Muscle of arm (tissue), 12 donors: ENCODE data around the gene ABHD11. TPM values are rescaled to one million over a fixed set of nuclear protein-coding genes. Genes with fewer than 3 reads are reported as not detected.
"Not testable (repeated sequence)": the region's sequence is repeated elsewhere in the genome, so short reads cannot be mapped to it uniquely, and the experiment has no call there.

ENCODE experiments used
- DNase-seq: peaks from one replicate; pipeline ENCODE4 v3.0.0-alpha.2; 2013
- polyA plus RNA-seq, 12 donors: library from polyadenylated mRNA; unstranded; fragments of 120-200 nt; gene quantifications; one replicate each; pipeline ENCODE4 v1.2.1, GENCODE V29; 2013; ENCODE audit not compliant: insufficient read length in 12 of 12

The ABHD11 gene
- polyA plus RNA-seq, 12 donors = 8.4 to 47.3 (median 10.5) TPM; not detected in 1

DNA sequence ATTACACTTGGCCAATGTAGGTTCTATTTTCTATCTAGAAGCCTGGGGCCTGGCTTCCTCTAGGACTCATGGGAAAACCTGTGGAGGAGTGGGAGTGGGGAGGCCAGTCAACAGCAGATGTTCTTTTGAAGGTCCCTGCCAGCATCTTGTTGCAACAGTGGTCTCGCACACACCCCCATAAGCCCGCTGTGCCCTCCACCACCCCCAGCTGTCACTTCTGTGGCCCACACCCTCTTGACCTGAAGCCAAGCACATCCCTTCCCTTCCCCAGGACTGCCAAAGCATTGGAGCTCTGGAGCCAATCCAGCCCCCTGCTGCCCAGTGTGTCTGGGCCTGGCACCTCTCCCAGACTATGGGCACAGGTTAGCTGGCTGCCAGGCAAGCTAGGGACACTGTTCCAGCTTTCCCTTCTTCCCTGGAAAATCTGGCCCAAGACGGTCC, 17.2 kb downstream of the ABHD11 start:
- DNase-seq = peak; percentile 69

DNA sequence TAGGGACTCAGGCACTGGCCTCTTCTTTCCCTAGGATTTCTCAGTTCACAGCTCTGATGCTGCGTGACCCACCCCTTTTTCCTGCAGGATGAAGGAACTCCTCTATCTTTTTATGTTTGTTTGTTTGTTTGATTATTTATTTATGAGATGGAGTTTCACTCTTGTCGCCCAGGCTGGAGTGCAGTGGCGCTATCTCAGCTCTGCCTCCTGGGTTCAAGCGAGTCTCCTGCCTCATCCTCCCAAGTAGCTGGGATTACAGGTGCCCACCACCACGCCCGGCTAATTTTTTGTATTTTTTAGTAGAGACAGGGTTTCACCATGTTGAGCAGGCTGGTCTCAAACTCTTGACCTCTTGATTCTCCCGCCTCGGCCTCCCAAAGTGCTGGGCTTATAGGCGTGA, 18.2 kb downstream of the ABHD11 start:
- not testable (repeated sequence) for DNase-seq

DNA sequence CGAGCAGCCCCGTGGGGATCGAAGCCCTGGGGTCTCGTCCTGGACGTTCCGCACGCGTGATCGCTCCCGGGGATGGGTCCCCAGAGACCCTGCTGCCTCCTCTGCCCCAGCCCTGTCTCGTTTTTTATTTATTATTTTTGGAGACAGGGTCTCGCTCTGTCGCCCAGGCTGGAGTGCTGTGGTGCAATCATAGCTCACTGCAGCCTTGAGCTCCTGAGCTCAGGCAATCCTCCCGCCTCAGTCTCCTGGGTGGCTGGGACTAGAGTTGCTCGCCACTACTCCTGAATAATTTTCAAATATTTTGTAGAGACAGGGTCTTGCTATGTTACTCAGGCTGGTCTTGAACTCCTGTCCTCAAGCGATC, 18.8 kb downstream of the ABHD11 start:
- DNase-seq = no peak

DNA sequence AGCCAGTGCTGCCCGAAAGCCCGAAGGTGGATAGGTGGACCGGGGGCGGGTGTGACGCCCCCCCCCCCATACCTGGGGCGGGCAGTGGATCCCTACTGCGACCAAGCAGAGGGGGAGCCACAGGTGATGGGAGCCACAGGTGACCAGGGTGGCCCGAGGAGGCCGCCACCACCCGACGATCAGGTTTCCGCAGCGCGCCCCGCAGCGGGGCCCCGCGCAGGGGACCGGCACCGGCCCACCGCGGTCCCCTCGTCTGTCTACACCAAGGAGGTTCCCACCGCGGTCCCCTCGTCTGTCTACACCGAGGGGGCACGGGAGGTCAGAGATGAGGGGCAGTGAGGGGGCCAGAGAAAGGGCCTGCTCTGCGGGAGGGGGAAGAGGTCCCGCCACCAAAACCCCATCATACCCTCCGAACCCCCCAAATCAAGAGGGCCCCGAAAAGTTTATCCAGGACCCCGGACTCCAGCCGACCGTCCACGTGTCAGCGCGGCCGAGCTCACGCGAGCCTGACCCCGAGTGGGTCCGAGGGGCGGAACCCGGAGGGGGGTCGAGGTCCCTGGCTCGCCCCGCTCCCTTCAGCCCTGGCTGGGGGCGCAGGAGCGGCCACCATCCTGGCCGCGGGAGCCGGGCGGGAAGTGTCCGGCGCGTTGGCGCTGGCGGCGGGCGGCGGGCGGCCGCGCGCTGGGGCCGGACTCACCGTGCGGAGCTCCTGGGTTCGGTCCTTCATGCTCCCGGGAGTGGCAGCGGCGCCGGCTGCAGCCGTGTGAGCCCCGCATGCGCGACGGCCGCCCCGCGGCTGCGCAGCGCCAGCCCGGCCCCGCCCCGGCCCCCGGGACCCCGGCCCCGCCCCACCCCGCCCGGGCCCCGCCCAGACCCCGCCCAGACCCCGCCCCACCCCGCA, 19.4 kb downstream of the ABHD11 start, which contains the start of gene STX1A:
STX1A (minus strand) TSS at position 765 of the 901 bp plus-strand sequence; CDS start at position 727, 38 bp downstream.
- DNase-seq = no peak

DNA sequence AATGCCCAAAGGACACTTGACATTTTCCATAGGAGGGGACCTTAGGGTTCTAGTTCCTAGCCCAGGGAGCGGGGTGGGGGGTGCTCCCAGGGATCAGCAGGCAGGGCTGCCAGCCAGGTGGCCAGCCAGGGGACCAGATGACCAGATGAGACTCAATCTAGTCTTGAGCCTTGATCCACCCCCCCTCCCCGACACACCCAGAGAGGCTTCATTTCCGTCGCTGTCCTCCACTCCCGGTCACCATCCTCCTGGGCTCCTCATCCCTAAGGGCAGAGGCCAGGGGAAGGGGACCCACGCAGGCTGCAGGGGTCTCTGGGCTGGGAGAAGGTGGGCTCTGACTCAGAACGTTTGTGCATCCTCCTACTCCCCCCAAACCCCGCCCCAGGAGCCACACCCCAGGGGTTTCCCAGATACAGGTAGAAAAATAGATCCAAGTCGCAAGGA, 20.1 kb downstream of the ABHD11 start:
- no peak for DNase-seq

DNA sequence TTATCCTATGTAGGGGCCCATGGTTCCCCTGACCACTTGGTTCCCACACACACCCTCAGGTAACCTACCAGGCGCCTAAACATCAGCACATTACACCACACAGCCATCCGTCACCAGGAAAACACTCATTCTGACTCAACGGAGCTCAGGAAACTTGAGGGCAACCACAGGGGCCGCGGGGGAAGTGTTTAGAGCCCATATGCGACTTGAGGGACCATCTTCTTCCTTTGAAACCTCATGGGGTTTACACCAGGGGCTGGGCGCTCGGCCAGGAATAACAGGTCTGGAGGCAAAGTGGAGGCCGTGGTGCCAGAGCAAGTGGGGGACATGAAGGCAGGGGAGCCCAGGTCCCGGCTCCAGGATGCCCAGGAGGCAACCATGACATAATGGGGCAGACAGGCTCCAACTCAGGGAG, 20.6 kb downstream of the ABHD11 start:
- DNase-seq = no peak

DNA sequence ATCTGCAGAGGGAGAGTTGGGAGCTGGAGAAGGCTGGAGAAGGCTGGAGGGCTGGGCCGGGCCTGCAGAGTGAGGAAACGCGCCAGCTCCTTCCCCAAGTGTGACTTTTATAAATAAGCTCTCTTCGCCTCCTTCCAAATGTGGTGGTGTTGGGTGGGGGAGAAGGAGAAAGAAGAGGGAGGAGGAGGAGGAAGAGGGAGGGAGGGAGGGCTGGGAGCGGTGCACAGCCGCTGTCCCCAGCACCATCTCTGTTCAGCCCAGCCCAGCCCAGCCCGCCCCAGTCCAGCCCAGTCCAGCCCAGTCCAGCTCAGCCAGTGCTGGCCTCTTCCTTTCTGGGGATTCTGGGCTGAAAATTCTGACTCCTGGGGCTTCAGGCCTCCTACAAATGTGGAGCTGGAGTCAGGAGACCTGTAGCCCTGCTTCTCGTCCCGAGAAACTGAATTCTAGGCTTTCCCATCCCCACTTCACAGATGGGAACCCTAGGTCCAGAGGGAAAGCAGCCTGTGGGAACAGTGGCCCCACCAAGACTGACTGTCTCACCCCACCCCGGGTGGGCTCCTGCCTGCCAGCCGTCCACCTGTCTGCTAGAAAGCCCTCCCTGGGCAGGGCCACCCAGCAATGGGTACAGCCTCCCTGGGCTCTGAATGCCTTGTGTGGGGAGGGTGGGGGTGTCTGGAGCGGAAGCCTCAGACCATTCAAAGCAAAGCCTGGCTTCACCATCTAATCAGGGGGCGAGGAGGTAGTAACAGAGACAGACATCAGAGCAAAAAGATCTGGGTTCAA, 21.4 kb downstream of the ABHD11 start:
- DNase-seq = peak; percentile 57

DNA sequence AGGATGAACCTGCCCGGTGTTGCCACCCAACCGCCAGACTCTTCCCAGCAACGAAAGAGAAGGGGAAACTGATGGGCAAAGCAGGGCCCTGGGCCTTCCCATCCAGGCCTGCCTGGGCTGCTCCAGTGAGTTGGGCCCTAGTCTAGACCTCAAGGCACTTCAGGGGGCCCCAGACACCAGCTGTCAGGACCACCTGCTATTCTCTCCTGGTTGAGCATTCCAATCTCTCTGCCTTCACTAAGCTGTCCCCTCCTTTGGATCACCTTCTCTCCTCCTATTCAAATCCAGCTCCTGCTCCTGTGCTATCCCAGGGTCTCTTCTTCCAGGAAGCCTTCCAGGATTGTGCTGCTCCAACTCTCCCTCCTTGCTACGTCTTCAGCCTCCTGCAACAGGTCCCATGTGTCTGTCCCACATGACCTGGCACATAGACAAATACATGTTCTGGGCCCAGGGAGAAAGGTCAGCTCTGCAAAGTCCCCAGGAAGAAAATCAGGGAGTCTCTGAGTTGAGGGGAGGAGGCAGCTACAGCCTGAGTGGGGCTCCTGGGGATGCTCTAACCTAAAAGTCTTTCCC, 22.2 kb downstream of the ABHD11 start:
- DNase-seq = no peak

DNA sequence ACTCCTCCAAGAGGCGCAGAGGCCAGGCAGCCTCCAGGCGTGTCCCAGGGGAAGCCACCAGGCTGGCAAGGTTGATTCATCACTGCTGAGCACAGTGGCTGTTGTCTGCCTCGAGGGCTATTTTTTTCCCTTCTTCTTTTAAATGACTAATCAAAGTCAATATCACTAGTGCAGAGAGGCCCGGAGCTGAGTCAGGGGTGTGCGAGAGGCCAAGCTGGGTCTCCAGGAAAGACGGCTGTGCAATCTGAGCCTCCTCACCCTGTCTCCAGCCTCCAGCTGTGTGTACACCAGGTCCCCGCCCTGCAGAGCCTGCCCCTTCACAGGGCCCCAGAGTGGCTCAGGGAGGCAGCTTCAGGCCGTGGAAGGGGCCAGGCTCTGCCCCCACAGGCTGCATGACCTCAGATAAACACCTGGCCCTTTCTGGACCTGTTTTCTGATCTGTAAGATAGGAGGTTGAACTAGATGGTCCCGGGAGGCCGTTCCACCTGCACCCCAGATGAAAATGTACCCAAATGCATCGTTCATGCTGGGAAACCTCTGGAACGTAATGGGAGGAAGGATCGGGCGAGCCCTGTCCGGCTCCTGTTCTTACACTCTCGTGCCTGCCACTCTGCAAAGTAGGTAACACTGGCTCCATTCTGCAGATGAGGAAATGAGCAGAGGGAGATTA, 22.8 kb downstream of the ABHD11 start:
- peak; percentile 57 for DNase-seq

DNA sequence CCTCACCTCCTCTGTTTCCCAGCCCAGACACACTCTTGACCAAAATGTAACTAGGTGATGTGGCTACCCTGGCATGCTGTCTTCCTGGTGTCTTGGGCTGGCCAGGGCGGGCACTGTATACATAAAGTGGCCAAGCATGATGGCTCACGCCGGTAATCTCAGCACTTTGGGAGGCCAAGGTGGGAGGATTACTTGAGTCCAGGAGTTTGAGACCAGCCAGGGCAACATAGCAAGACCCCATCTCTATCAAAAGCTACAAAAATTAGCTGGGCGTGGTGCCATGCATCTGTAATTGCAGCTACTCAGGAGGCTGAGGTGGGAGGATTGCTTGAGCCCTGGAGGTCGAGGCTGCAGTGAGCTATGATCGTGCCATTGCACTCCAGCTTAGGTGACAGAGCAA, 25.3 kb downstream of the ABHD11 start:
- not testable (repeated sequence) for DNase-seq

DNA sequence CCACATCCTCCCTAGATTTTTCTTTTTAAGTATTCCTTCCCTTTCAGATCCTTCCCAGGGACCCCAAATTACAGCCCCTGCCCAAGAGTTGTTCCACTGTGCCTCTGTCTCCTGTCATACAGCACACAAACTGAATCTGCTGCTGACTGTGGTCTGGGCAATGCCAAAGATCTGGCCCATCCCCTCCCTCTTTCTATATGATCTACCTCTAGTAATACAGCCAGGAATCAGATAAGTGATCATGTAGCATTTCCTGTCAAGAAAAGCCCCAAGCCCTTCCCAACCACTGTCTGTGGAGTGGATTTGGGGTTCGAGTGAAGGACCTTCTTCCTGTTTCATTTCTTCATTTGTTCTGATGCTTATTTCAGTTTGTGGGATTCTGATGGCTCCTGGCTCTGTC, 25.8 kb downstream of the ABHD11 start:
- no peak for DNase-seq

DNA sequence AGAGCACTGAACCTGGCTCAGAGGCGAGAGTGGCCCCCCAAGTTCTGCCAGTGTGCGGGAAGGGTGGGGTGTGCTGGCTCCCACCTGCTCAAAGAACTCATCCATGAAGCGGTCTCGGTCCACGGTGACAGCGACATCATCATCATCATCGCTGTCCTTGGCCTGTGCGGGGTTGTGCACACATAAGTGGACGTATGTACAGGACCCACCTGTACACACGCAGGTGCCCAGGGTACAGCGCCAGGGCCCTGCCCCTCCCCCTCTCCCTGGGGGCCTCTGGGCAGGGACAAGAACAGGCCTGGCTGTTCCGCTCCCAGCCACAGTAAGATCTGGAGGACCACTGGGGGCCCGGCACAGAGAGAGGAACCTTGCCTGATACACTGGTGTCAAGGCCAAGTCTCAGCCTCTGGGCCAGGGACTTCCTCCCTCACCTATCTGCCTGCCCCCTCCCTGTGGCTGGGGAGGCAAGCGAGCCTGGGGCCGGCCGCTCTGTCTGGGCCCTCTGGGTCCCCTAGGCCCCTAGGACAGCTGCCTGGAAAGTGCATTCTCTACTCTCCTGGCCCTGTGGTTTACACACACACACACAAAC, 29.5 kb downstream of the ABHD11 start:
- DNase-seq = no peak

DNA sequence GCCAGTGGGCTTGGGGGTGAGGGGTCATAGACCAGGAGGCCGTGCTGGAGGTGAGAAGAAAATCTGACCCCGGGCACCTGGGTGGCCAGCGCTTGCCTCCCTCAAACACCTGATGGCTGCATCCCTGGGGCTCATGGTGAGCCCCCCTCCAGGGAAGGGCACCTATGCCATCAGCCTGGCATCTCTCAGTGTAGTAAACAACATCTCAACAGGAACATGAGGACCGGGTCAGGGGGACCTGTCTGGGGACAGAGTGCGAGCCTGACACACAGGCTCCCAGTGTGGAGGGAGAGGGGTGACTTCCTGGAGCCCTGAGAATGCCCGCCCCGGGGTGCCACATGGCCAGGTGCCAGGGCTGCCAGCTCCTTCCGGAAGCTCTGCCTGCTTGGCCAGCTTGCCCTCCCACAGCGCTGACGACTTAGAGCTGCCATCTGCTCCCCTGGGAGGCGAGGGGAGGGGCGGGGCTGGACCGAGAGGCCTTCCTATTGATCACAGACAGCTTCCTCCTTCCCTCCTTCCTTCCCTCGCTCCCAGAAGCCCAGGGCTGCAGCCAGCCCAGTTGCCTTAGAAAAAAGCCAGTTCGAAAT, 31.5 kb downstream of the ABHD11 start:
- no peak for DNase-seq

DNA sequence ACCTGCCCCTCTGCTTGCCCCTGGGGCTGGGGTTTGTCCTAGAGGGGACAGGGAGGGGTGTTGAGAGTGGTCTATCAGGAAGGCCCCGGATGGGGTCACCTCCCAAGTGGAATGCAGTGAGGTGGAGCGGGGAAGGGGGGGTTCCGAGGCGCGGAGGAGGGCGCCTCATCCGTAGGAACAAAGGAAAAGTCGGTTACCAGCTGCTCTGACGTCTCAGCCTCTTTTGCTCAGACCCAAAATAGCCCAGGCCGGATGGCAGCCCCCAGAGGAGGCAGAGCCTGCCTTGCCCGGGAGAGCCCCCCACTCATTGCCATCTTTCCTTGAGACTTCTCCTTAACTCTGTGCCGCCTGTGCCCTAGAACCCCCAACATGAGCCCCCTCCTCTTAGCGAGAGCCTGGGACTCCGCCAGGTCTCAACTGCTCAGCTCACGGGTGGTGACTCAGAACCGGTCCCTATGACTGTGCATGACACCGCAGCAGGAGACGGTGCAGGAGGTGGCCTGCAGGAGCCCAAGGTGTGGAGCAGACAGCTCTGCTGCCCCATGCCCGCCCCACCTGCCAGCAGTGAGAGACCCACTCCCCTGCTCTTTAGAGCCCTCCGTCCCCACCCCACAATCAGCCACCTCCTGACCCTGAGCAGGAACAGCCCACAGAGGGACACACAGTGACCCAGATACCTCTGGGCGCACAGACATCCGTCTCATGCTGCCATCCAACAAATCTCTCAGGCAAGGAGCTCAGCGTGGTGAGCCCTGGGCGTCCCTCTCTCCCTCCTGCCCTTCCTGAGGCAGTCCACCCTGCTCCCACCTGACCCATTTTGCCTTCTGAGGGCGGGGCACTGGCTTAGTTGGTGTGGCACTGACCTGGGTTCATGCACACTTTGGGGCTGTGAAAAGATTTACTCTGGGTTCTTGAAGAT, 32.2 kb downstream of the ABHD11 start:
- DNase-seq = no peak

DNA sequence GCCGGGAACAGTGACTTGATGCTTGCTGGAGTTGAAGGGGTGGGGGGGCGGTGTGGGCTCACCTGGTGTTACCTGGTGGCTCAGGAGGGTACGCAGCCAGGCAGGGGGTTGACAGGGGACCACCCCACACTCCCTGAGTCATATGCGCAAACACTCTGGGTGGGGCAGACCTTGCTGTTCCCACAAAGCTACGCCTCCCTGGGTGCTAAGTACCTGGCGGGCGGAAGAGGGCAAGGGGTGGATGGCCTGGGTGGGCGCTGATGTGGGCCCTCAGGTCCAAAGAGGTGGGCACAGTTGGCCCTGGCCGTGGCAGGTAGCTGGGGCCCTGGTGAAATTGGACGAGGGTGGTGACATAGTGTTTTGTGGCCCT, 33.1 kb downstream of the ABHD11 start:
- DNase-seq = no peak

DNA sequence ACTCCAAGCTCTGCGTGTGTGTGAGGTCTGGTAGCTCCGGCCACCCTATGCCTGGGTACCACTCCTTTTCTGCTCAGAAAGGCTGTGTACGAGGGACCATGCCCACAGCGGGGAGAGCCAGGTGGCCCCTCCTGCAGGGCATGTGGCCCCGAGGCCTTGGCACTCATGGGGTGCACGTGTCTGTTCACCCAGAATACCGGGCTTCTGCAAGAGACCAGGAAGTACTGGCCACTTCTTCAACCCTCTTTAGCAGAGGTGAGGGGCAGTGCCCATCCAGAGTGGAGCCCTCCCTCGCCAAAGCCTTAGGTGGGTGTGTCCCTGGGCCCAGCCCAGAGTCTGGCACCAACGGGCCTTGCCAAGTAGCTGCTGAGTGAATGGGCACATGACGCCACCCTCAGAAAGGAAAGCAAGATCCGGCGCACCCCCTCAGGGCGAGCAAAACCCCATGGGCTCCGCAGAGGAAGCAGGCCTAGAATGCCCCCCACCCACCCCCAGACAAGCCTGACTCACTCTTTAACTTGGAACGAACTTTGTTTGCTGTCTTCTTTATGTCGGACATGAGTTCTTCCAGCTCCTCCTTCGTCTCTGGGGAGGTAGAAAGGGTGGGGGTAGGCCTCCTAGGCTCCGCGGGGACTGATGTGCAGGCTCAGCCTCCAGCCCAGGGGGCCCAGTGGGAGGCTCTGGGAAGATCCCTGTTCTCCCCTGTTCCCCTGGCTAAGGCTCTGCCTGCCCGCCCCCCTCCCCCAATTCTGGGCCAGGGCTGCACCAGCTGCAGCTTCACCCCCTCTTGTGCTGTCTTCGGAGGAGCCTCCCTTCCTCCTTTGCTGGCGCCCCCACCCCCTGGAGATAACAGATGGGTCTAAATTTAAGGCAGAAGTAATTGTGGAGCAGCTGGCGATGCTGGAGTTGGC, 33.7 kb downstream of the ABHD11 start:
- no peak for DNase-seq

DNA sequence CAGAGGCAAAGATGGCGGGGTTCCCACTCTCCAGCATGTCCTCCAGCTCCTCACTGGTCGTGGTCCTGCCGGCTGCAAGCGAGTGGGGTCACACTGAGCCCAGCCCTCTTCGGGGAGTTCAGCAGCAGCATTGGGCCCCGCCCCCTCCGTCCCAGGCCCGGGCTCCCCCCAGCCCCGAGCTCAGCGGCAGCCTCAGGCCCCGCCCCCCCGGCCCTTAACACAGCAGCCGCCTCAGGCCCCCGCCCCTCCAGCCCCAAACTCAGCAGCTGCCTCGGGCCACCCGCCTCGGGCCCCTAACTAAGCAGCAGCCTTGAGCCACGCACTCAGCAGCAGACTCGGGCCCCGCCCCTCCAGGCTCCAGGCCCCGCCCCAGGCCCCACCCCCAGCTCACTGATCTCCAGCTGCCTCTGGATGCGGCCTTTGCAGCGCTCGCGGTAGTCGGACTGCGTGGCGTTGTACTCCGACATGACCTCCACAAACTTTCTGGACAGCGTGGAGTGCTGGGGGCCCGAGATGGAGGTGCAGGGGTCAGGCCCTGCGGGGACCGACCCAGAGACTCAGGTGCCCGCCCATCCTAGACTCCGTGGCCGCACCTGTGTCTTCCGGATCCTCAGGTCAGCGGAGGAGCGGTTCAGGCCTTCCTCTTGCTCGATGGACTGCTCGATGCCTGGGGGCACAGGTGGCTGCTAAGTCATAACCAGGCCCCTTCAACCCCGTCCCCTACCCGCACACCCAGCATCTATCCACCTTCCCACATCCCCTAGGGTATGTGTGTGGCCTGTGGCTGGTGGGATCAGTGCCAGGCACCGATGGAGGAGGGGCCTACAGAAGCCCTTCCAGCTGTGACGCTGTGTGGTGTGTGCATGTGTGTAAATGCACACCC, 34.6 kb downstream of the ABHD11 start:
- DNase-seq = peak; percentile 78

DNA sequence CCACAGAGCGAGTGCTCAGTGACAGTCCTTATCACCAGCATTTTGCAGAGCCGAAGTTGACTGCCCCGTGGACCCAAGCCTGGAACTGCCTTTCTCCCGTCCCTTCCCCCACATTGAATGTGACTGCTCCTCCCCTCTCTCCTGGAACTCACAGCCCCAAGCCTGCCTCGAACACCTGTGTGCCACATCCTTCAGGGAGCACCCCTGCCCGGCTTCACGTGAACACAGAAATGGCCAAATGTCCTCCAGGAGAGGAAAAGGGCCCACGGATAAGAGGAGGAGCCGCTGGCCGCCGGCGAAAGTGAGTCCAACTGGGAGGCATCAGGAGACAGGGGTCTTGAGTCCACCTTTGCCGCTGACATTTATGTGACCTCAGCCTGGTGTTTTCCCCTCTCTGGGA, 35.4 kb downstream of the ABHD11 start:
- DNase-seq = no peak
